Measurements from ENCODE around the gene LRMDA.

DNA sequence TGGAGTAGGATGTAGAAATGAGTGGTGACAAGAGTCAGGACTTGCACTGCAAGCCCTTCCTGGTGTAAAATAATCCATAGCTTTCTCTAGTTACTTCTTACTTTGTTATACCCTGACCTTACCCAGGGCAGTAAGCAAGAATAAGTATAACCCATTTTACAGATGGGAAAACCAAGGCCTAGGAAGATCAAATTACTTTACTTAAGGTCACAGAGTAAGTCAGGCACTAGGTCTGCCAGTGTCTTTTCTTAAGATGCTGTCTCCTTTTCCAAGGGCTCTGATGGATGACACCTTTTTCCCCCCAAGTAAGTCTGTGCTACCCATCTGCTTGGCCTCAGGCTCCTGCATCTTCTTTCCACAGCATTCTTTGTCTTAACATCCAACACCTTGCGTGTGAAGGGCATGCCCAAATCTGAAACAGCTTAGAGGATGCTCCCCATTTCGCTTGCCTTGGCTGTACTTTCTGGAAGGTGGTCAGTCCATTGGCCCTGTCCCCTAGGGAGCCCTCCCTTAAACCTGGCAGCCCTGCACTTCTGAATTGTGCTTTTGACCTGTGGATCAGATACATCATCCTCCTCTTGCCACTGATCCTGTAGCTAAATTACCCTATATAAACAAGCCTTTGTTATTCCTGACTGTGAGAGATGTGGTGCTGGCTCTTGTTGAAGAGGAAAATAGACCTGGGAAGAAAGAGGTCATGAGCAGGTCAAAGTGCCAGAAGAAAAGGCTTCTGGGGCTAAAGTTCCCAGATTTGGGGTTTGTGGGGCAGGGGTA is 168.6 kb downstream of the LRMDA start:
- TF ChIP-seq CTCF (IDR thresholded peaks at IDR 0.05), result no peak
- TF ChIP-seq POLR2A (IDR thresholded peaks at IDR 0.05), result no peak
- TF ChIP-seq POLR2AphosphoS5 (IDR thresholded peaks at IDR 0.05), result no peak
- TF ChIP-seq EP300 (IDR thresholded peaks at IDR 0.05), result no peak
